RWPE1 (cell line): ENCODE results near the gene ZSCAN5A.
A peak's percentile ranks its signal among the peaks of the same experiment; 100 is the strongest.
"Not testable (repeated sequence)": the region's sequence is repeated elsewhere in the genome, so short reads cannot be mapped to it uniquely, and the experiment has no call there.

Source experiments
- CTCF ChIA-PET: fragments of 350-600 bp; sonication (Branson Sonifier 250); formaldehyde crosslinking; extraction: SDS; loops from one replicate; lab custom pipeline; 2021; lab: Yijun Ruan, JAX
- POLR2A ChIA-PET: fragments of 400-600 bp; formaldehyde crosslinking; extraction: SDS; loops from one replicate; lab custom pipeline; 2020; ENCODE audit warnings: antibody characterized with exemption; ENCODE audit not compliant: low non-redundant PET; lab: Yijun Ruan, JAX
- DNase-seq: peaks from one replicate; pipeline ENCODE4 v3.0.0; 2012; ENCODE audit warnings: low spot score
- H3K27ac ChIP-seq: fragments of 450-650 bp; 2 replicates; pipeline ENCODE4 v1.5.1; 2017
- CTCF ChIP-seq: fragments of 450-650 bp; conservative IDR thresholded peaks from 2 replicates; pipeline ENCODE4 v1.5.1; 2017; ENCODE audit warnings: low read depth, mild to moderate bottlenecking

ZSCAN5A gene

GRCh38 chr19:56309511-56310185 lies 5.0 kb downstream of the ZSCAN5A start:
- POLR2A ChIA-PET, result no interaction called here
- peak; percentile 53 for DNase-seq
- H3K27ac ChIP-seq, result no peak overlapping the region
- CTCF ChIA-PET, result interaction anchor here (0.6 to 2.4 kb wide), 12 partner anchors 9 to 230 kb away, joined by 3 to 19 read pairs (median 4); no protein-coding TSS in a partner anchor
- TF ChIP-seq CTCF, result peak; percentile 83

- CTCF ChIA-PET, result no interaction called here
Observed at GRCh38 chr19:56308792-56309191, 5.8 kb downstream of the ZSCAN5A start.

GRCh38 chr19:56307062-56307461 lies 7.6 kb downstream of the ZSCAN5A start:
- CTCF ChIA-PET, H3K27ac ChIP-seq, POLR2A ChIA-PET, DNase-seq: not testable (repeated sequence)

More at GRCh38 chr19:56308792-56309191, 5.8 kb downstream of the ZSCAN5A start:
- TF ChIP-seq CTCF, result no peak
- H3K27ac ChIP-seq, result no peak overlapping the region
- no peak for DNase-seq
- POLR2A ChIA-PET, result no interaction called here

- ChIA-PET POLR2A (no interaction called here), CTCF (no interaction called here)
- H3K27ac ChIP-seq, result no peak overlapping the region
- TF ChIP-seq CTCF, result no peak
- no peak for DNase-seq
Observed at GRCh38 chr19:56306016-56306415, 8.6 kb downstream of the ZSCAN5A start.

GRCh38 chr19:56304243-56304642 lies 10.4 kb downstream of the ZSCAN5A start:
- no peak overlapping the region for H3K27ac ChIP-seq
- ChIA-PET CTCF (no interaction called here), POLR2A (no interaction called here)
- no peak for DNase-seq
- TF ChIP-seq CTCF, result no peak

GRCh38 chr19:56301886-56302620 lies 12.6 kb downstream of the ZSCAN5A start:
- no peak for DNase-seq
- H3K27ac ChIP-seq, result no peak overlapping the region
- ChIA-PET POLR2A (no interaction called here), CTCF (no interaction called here)
- no peak for TF ChIP-seq CTCF

GRCh38 chr19:56301155-56301554 lies 13.5 kb downstream of the ZSCAN5A start:
- DNase-seq, result no peak
- ChIA-PET POLR2A (no interaction called here), CTCF (interaction anchor here (0.7 kb wide), 1 partner anchor 946 kb away, joined by 3 read pairs; no protein-coding TSS in a partner anchor)
- no peak for TF ChIP-seq CTCF
- H3K27ac ChIP-seq, result no peak overlapping the region
